Measurements from ENCODE around the gene PTK7. TPM values are rescaled to one million over a fixed set of nuclear protein-coding genes. Genes with fewer than 3 reads are reported as not detected.

The PTK7 gene
- total and polyA plus RNA-seq, 2 of the 8 experiments (the other 6 are each of a cell fraction or from before 2014, with no cell fraction given) = 110 to 138 TPM

GRCh38 chr6:43074847-43075669 lies 1.1 kb upstream of the PTK7 start (continued):
- no peak for TF ChIP-seq SIX5 (IDR thresholded peaks at IDR 0.05; ENCODE audit: low read depth, low read length)
- no peak for TF ChIP-seq RBBP5 (IDR thresholded peaks at IDR 0.05; ENCODE audit: borderline replicate concordance, low read depth, low read length)
- peak; percentile 54; the same call in 1 of the 2 replicates for TF ChIP-seq MAX (IDR thresholded peaks at IDR 0.05)
- TF ChIP-seq CREB1 (IDR thresholded peaks at IDR 0.05) = no peak
- TF ChIP-seq SP1 (IDR thresholded peaks at IDR 0.05; ENCODE audit: low read depth, low read length) = no peak
- no peak for TF ChIP-seq TAF1 (IDR thresholded peaks at IDR 0.05; ENCODE audit: low read depth, low read length)
